ENCODE results near the gene TMCO4.
A peak's percentile ranks its signal among the peaks of the same experiment; 100 is the strongest.

The TMCO4 gene

DNA sequence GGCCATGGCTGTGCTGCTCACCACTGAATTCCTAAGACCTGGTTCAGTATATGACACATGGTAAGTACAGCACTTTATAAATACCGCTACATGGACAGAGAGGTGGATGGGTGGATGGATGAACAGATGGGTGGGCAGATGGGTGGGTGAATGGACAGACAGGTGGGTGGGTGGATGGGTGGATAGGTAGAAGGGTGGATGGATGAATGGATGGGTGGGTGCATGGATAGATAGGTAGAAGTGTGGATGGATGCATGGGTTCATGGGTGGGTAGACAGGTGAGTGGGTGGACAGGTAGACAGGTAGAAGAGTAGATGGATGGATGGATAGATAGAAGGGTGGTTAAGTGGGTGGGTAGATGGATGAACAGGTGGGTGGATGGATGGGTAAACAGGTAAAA lies 54.8 kb downstream of the TMCO4 start:
- no peak for DNase-seq

GRCh38 chr1:19744335-19744743 lies 55.4 kb downstream of the TMCO4 start:
- DNase-seq: no peak

- DNase-seq: no peak
These were observed 55.9 kb downstream of the TMCO4 start for GRCh38 chr1:19743793-19744192.

DNA sequence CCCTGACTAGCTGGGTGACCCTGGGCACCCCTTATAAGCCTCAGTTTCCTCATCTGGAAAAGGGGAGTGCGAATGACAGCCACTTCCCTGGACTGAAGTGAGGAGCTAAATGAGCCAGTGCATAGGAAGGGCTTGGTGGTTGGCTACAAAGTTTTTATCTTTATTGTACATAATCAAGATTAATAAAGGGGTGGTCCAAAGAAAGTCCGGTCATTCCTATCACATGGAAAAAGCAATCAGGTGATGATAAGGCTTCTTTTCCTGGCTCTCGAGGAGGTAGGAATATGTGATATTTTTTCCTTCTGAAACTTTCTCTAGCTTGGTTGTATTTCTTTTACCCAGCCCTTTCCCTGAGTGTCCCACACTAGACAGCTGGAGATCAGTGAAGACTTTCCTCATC lies 56.5 kb downstream of the TMCO4 start:
- DNase-seq: no peak

- DNase-seq: no peak
These were observed 60.1 kb downstream of the TMCO4 start for GRCh38 chr1:19739628-19740027.

- DNase-seq: no peak
These were observed 61.0 kb downstream of the TMCO4 start for GRCh38 chr1:19738669-19739068.

DNA sequence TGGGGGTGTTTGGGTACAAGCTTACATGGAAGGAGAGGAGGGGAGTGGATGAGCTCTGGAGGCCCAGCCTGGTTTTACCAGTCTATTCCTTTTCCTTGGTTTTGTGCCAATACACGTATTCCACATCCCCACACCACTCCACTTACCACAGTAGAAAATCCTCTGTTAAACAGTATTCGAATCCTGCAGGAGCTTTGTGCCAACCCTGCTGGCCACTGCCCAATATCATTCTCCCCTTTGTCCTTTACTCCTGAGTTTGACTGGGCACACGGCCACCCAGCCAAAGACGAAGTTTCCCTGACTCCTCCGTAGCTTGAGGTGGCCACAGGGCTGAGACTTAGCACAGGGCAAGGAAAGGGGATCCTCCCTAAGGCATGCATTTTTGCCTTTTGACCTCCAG lies 61.6 kb downstream of the TMCO4 start:
- DNase-seq: no peak

DNA sequence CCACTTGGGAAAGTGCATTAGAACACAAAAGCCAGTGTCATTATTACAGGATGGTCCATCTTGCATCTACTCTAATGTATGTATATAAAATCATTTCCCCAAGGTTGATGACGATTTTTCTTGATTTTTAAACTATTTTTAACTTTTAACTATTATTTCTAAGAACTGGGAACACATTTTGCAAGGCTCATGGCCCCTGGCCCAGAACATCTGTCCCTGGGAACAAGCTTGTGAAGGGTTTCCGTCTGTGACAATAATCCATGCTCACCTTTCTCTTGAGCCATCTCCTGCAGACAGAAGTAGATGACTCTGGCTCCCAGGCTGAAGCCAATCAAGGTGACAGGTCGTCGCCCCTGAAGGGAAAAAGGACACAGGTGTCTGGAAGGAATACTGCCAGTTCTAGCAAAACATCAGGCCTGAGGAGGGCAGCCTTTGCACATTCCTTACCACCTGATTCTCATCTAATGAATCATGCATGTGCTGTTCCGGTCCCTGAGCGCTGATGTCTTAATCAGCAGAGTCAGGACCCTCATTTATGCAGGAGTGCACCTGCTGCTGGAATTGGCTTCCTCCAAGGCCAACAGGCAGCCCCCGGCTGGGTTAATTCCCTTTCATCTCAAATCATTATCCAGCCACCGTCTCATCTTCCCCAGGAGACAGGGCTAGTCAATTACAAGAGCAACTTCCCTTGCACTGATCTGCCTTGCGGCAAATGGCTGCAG lies 62.5 kb downstream of the TMCO4 start:
- no peak for DNase-seq

GRCh38 chr1:19735440-19736127 lies 64.1 kb downstream of the TMCO4 start:
- peak in 1 of 2 experiments; percentile 39 for DNase-seq

- DNase-seq: no peak
These were observed 65.2 kb downstream of the TMCO4 start for GRCh38 chr1:19734472-19734999.

- no peak for DNase-seq
These were observed 65.7 kb downstream of the TMCO4 start for GRCh38 chr1:19734056-19734455.

DNA sequence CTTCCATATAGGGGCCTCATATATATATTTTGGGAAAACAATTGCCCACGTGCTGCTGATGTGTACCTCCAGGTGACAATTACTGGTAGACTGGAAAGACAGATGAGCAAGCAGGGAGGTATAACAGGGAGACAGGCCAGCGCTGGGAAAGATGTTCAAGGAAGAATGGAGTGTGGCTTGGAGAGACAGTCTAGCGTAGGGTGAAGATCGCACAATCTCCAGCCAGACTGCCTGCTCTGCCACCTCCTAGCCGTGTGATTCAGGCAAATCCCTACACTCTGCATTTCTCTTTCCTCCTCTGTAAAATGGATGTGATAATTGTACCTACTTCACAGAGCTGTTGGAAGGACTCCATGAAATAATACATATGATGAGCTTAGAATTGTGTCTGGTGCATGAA lies 66.1 kb downstream of the TMCO4 start:
- DNase-seq: no peak

DNA sequence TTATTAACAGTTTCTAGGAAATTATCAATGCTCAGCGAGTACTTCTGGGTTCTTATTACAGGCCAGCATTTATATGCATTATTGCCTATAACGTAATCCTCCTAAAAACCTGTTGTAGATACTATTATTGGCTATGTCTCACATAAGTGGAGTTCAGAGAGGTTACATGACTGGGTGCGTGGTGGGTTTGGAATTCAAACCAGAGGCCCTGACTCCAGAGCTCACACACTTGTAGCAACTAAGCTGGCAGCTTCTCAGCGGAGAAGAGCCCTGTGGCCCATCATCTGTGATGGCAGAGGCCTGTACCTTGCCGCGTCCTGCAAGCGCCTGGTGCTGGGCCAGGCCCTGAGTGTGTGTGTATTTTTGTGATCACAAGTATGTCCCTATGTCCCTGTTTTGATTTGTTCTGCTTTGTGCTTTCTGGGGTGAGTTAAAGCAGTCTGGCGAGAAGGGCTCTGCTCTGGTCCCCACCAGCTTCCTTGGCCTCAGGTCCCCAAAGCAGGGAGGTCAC lies 68.3 kb downstream of the TMCO4 start:
- DNase-seq: no peak

DNA sequence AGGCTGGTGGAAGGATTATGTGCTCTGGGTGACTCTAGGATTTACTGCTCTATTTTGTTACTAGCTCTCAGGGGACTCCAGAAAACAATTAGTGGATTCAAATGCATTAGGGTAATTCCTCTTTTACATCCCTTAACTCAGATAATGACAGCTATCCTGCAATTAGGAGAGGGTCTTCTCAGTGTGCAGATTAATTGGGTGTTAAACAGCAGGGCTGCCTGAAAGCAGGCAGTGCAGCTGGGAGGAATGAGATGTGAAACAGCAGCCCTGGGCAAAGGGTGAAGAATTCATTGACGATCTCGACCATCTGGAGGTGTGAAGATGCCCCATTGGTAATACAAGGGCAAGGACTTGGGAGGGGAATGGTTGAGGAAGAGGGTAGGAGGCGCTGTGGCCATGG lies 68.9 kb downstream of the TMCO4 start:
- no peak for DNase-seq

DNA sequence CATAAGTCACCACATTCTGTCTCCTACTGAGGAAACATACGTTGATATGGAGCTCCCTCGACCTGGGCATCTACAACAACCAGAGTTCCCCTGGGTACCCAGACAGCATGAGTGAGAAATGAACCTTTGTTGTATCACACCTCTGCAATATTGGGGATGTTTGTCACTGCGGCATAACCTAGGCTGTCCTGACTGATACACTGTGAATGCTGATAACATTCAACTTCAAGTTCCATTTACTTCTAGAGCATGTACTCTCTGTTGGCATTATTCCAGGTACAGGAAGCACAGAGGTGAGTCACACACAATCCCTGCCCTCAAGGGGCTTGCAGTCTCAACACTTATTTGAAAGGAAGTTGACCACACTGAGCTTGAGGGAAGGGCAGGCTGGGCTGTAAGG lies 69.5 kb downstream of the TMCO4 start:
- no peak for DNase-seq

DNA sequence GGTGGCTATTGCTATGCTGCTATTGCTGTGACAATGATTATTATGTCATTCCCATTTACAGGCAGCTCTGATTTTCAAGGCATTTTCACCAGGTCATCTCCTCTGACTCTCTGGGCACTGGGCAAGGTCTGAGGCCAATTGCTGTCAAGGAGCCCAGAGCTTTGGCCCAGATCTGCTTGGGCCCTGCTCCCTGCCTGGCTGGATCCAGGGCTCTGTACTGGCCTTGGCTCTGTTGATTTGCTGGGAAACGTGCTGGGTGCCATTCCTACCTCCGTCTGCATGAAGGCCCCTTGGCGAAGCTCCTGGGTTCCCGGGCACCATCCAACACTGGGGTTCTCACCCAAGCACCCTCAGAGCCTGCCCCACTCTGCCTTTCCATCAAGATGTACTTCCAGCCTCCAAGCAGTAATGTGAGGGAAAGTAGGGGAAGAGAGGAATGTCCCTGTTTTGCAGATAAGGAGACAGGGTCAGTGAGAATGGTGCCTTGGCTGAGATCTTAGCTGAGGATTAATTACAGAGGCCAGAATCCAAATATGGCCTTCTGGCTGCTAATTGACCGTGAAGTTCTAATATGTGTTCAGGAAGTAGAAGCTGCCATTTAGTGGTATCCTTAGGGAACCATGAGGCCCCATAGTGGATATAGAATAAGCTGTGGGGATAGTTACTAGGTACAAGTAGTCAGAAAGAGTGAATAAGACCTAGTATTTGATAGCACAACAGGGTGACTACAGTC lies 71.1 kb downstream of the TMCO4 start:
- no peak for DNase-seq

DNA sequence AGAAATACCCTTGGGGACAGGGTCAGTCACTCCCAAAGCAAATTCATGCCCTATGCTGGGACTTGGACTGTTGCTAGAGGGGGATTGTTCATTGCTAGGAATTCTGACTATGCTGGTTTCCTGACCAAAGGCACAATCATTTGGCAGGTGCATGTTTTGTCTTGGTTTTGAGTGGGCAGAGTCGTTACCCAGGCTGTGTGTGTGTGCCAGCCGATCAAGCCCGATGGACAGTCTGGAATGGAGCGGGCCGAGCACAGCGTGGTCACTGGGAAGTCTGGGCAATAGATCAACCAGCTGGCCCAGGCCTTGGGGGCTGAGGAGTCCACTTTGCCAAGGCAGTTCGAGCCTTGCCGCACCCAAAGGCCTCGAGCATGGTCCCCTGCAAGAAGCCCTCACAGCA lies 74.1 kb downstream of the TMCO4 start:
- no peak for DNase-seq

- DNase-seq: no peak
These were observed 75.8 kb downstream of the TMCO4 start for GRCh38 chr1:19723874-19724273.

DNA sequence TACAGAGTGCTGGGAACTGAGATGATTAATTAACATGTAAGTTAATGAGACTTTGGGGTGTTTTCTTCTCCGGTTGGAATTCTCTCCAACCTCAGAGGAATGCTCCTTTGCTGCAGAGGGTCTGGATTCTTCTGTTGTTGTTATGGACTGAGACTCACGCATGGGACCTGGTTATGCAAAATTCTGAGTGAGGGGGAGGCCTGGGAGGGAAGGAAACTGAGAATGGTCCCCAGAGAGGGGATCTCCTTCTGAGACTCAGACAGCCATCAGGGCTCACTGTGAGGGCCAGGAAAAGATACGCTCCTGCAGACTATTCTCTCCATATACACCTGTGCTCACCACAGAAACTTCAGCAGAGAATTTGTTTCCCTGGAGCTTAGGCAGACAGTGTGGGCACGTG lies 78.7 kb downstream of the TMCO4 start:
- DNase-seq: no peak

- no peak for DNase-seq
These were observed 79.5 kb downstream of the TMCO4 start for GRCh38 chr1:19720174-19720573.

GRCh38 chr1:19717467-19717866 lies 82.2 kb downstream of the TMCO4 start:
- DNase-seq: no peak

DNA sequence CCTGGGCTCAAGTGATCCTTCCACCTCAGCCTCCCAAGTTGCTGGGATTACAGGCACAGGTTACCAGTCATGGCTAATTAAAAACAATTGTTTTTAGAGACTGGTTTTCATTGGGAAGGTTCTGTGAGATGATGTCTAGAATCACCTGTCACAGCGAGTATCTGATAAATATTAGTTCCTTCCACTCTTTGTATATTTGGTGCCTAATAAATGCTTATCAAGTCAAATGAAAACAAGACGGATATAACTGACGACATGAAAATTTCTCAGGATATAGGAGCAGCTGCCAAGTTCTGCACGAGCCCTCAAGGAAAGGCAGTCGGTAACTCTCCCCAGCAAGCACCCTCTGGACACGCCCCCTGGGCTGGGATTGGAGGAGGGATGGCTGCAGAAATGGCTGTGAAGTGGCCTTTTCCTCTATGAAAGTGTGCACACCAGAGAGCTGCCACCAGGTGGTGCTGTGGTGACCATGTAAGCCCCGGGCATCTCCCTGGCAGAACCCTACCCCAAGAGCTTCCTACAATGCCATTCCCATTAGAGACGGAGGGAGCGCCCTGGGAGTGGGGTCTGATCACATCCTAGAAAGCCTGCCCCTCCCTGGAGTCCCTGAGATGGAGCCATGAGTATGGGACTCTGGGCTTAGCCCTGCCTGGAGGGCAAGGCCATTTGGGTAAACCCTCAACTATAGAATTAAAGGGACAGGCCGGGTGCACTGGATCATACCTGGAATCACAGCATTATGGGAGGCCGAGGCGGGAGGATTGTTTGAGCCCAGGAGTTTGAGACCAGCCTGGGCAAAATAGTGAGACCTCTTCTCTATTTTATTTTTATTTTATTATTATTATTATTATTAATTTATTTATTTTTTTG lies 84.1 kb downstream of the TMCO4 start:
- DNase-seq: peak; percentile 91 to 96

DNA sequence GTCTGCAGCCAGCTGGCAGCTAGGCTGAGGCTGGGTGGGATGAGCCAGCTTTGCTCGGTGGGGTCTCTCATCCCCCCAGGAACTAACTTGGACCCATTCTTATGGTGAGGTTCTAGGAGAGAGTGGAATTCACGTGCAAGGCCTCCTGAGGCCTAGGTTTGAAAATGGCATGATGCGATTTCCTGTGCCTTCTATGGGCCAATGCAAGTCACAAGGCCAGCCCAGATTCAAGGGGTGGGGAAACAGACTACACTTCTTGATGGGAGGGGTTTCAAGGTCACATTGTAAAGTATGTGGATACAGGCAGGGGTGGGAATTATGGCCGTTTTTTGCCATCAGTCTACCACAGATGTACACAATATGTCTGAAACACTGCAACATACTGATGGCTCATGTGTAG lies 86.8 kb downstream of the TMCO4 start:
- DNase-seq: peak in 1 of 2 experiments; percentile 20

Data from NCI-H446 (cell line).